GM12865 (cell line): ENCODE results near the gene SPTBN5.

Source experiments
- DNase-seq: peaks from one replicate; pipeline ENCODE4 v3.0.0; 2010; ENCODE audit warnings: low read depth
- H3K4me3 ChIP-seq: 2 replicates; pipeline ENCODE4 v1.5.1; 2011; ENCODE audit warnings: mild to moderate bottlenecking, low read depth, low read length, control low read depth
- CTCF ChIP-seq: IDR thresholded peaks from 2 replicates; pipeline ENCODE4 v1.5.1; 2011; ENCODE audit warnings: low read length, control low read depth, low read depth, inconsistent platforms; ENCODE audit not compliant: insufficient read depth; ENCODE audit errors: missing control alignments

The SPTBN5 gene

GRCh38 chr15:41856716-41857115 lies 37.1 kb downstream of the SPTBN5 start:
- no peak for DNase-seq
- no peak overlapping the region for H3K4me3 ChIP-seq
- no peak for TF ChIP-seq CTCF

GRCh38 chr15:41856262-41856661 lies 37.6 kb downstream of the SPTBN5 start:
- no peak for TF ChIP-seq CTCF
- H3K4me3 ChIP-seq, result no peak overlapping the region
- no peak for DNase-seq

GRCh38 chr15:41855261-41855961 lies 38.4 kb downstream of the SPTBN5 start:
- DNase-seq, result no peak
- no peak for TF ChIP-seq CTCF
- no peak overlapping the region for H3K4me3 ChIP-seq

GRCh38 chr15:41854443-41854842 lies 39.4 kb downstream of the SPTBN5 start:
- H3K4me3 ChIP-seq, result no peak overlapping the region
- no peak for DNase-seq
- TF ChIP-seq CTCF, result no peak

GRCh38 chr15:41853831-41854230 lies 40.0 kb downstream of the SPTBN5 start:
- no peak for TF ChIP-seq CTCF
- DNase-seq, result no peak
- H3K4me3 ChIP-seq, result no peak overlapping the region

GRCh38 chr15:41852736-41853590 lies 40.9 kb downstream of the SPTBN5 start:
- no peak for DNase-seq
- TF ChIP-seq CTCF, result no peak
- H3K4me3 ChIP-seq, result no peak overlapping the region
